OCI-M1 (cell line): ENCODE measurements around the gene RHOC.

Experiments
- DNase-seq: peaks from one replicate; lab custom pipeline; 2025; lab: John Stamatoyannopoulos, UW

The RHOC gene

GRCh38 chr1:112717263-112717873 lies 10.4 kb upstream of the RHOC start:
- no peak for DNase-seq

- DNase-seq: peak; percentile 93
These were observed 9.3 kb upstream of the RHOC start for GRCh38 chr1:112716133-112716720.

- DNase-seq: peak; percentile 99
These were observed 8.5 kb upstream of the RHOC start, which contains the start of gene PPM1J for GRCh38 chr1:112715264-112716053. PPM1J (minus strand) TSS chr1:112715332; CDS start chr1:112715301, 31 bp downstream.

GRCh38 chr1:112714313-112715263 lies 7.7 kb upstream of the RHOC start:
- DNase-seq: peak; percentile 45

- peak; percentile 80 for DNase-seq
These were observed 6.8 kb upstream of the RHOC start for GRCh38 chr1:112713466-112714312.

GRCh38 chr1:112712701-112713128 lies 5.8 kb upstream of the RHOC start:
- no peak for DNase-seq

GRCh38 chr1:112712191-112712590 lies 5.3 kb upstream of the RHOC start:
- DNase-seq: no peak

GRCh38 chr1:112711670-112712069 lies 4.7 kb upstream of the RHOC start:
- DNase-seq: no peak

GRCh38 chr1:112711041-112711440 lies 4.1 kb upstream of the RHOC start:
- DNase-seq: no peak

GRCh38 chr1:112710586-112710985 lies 3.7 kb upstream of the RHOC start:
- no peak for DNase-seq

- no peak for DNase-seq
These were observed 3.2 kb upstream of the RHOC start for GRCh38 chr1:112710159-112710558.

- DNase-seq: no peak
These were observed 1.6 kb upstream of the RHOC start for GRCh38 chr1:112708489-112708888.

- no peak for DNase-seq
These were observed 1.1 kb upstream of the RHOC start for GRCh38 chr1:112708002-112708448.

GRCh38 chr1:112707221-112708001 lies 484 bp upstream of the RHOC start:
- peak; percentile 91 for DNase-seq

- peak; percentile 96 for DNase-seq
These were observed 1.8 kb downstream of the RHOC start for GRCh38 chr1:112704934-112705627.

- no peak for DNase-seq
These were observed 2.5 kb downstream of the RHOC start for GRCh38 chr1:112704391-112704933.

GRCh38 chr1:112703706-112704105 lies 3.2 kb downstream of the RHOC start:
- DNase-seq: no peak

GRCh38 chr1:112702420-112703261 lies 4.3 kb downstream of the RHOC start:
- DNase-seq: no peak
